ENCODE data around the gene ASTL. TPM values are rescaled to one million over a fixed set of nuclear protein-coding genes. Genes with fewer than 3 reads are reported as not detected.
A peak's percentile ranks its signal among the peaks of the same experiment; 100 is the strongest.

Gene ASTL
- total RNA-seq, 1 donor from 2014 or later, result not detected

DNA sequence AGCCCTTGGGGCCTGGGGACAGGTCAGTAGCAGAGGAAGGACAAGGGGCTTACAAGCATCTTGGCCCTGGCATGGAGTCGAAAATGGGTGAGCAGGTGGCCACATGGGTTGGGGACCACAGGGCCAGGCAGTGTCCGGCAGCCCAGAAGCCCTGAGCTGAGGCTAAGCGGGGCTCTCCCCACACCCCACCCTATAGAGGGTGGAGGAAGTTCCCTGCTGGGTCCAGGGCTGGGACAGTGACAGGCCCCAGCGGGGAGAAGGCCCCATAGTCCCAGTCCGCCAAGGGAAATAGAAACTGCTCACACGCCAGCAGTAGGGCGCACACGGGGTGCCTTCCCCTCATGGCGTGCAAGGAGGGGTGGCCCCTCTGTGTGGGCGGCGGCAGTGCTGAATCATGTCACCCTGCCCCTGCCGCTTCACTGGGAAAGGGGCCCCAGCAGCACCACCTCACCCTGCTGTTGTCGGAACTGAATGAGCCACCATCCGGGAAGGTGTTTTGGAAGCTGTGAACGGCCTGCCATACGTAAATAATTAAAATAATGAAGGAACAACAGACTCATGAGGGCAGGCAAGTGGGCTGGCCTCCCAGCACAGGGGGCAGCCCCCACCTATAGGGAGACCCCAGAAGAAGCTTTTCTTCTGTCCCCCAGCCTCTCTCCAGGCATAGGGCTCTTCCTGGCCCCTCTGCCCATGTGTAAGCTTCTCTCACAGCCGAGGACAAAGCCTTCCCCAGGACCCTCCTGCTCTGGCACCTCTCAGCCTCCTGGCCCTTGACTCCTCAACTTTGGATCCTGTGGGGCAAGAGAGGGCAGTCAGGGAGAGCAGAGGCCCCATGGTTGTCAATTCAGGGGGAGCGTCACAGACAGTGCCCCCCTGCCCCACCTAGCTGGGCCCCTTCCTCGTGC, 19.6 kb upstream of the ASTL start:
- Histone ChIP-seq H2AFZ (replicated peaks) (no peak overlapping the region), H3K4me3 (no peak overlapping the region), H4K20me1 (ENCODE audit: low read depth) (no peaks in the 10 kb centered on the region), H3F3A (ENCODE audit: low read depth) (no peaks in the 10 kb centered on the region), H3K79me2 (ENCODE audit: low read depth) (no peaks in the 10 kb centered on the region), H3K36me3 (no peaks in the 10 kb centered on the region), H3K27me3 (no peaks in the 10 kb centered on the region), H3K27ac (no peak overlapping the region), H3K9ac (no peak overlapping the region), H3K9me3 (ENCODE audit: low read depth) (no peaks in the 10 kb centered on the region), H3K4me2 (no peak overlapping the region), H3K4me1 (peaks cover 4% of the 10 kb centered on the region)
- DNase-seq (ENCODE audit: low spot score), result no peak
- Mint-ChIP-seq H3K27me3 (ENCODE audit: insufficient read depth, low read depth) (peaks cover 14% of the 10 kb centered on the region), H3K9me3 (peaks cover 2% of the 10 kb centered on the region), H3K36me3 (no peaks in the 10 kb centered on the region), H3K27ac (peak overlapping the region; percentile 29), H3K4me1 (peaks cover 18% of the 10 kb centered on the region), H3K4me3 (no peak overlapping the region)
- TF ChIP-seq EZH2phosphoT487 (IDR thresholded peaks at IDR 0.05), result no peak
- TF ChIP-seq, protein P1, sequence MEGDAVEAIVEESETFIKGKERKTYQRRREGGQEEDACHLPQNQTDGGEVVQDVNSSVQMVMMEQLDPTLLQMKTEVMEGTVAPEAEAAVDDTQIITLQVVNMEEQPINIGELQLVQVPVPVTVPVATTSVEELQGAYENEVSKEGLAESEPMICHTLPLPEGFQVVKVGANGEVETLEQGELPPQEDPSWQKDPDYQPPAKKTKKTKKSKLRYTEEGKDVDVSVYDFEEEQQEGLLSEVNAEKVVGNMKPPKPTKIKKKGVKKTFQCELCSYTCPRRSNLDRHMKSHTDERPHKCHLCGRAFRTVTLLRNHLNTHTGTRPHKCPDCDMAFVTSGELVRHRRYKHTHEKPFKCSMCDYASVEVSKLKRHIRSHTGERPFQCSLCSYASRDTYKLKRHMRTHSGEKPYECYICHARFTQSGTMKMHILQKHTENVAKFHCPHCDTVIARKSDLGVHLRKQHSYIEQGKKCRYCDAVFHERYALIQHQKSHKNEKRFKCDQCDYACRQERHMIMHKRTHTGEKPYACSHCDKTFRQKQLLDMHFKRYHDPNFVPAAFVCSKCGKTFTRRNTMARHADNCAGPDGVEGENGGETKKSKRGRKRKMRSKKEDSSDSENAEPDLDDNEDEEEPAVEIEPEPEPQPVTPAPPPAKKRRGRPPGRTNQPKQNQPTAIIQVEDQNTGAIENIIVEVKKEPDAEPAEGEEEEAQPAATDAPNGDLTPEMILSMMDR (IDR thresholded peaks at IDR 0.05), result no peak
- no peak for TF ChIP-seq EZH2 (IDR thresholded peaks at IDR 0.05)

DNA sequence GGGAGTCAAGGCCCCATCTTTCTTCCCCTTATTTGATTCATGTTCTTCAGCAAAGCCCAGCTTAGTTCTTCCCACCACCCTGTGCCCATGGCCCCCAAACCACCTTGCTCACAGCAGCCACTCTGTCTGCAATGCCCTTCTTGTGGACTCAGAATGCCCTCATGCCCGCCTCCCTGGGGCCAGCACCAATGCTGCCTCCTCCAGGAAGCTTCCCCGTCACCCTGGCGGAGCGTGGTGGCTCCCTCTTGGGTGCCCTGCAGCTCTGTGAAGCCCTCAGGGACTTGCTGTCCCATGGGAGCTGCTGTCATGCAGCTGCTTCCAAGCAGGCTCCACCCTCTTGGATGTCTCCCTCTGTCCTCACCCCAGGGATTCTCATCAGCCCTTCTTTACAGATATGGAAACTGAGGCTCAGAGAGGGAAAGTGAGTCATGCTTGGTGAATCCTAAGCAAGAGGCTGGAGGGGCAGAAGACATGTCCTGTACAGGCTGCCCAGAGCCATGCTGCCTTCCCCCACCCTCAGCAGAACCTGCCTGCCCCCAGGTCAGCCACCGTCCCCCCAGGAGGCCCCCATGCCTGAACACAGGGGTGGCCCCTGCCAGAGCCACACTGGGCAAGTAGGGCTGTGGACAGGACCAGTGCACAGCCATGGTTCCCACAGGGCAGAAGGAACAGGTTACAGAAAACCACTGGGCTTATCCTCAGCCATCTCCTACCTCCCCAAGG, 18.8 kb upstream of the ASTL start:
- Histone ChIP-seq H3K27me3 (no peaks in the 10 kb centered on the region), H3K27ac (no peak overlapping the region), H3F3A (ENCODE audit: low read depth) (peaks cover 1% of the 10 kb centered on the region), H3K4me3 (no peak overlapping the region), H2AFZ (replicated peaks) (no peak overlapping the region), H4K20me1 (ENCODE audit: low read depth) (no peaks in the 10 kb centered on the region), H3K79me2 (ENCODE audit: low read depth) (no peaks in the 10 kb centered on the region), H3K4me1 (peaks cover 12% of the 10 kb centered on the region), H3K9me3 (ENCODE audit: low read depth) (no peaks in the 10 kb centered on the region), H3K4me2 (no peak overlapping the region), H3K9ac (no peak overlapping the region), H3K36me3 (no peaks in the 10 kb centered on the region)
- Mint-ChIP-seq H3K27me3 (ENCODE audit: insufficient read depth, low read depth) (peaks cover 14% of the 10 kb centered on the region), H3K9me3 (peaks cover 2% of the 10 kb centered on the region), H3K4me3 (no peak overlapping the region), H3K4me1 (peaks cover 26% of the 10 kb centered on the region), H3K36me3 (no peaks in the 10 kb centered on the region), H3K27ac (peak overlapping the region; percentile 65)
- TF ChIP-seq EZH2 (IDR thresholded peaks at IDR 0.05), result no peak
- TF ChIP-seq, protein P1 (IDR thresholded peaks at IDR 0.05), result no peak
- DNase-seq (ENCODE audit: low spot score), result no peak

DNA sequence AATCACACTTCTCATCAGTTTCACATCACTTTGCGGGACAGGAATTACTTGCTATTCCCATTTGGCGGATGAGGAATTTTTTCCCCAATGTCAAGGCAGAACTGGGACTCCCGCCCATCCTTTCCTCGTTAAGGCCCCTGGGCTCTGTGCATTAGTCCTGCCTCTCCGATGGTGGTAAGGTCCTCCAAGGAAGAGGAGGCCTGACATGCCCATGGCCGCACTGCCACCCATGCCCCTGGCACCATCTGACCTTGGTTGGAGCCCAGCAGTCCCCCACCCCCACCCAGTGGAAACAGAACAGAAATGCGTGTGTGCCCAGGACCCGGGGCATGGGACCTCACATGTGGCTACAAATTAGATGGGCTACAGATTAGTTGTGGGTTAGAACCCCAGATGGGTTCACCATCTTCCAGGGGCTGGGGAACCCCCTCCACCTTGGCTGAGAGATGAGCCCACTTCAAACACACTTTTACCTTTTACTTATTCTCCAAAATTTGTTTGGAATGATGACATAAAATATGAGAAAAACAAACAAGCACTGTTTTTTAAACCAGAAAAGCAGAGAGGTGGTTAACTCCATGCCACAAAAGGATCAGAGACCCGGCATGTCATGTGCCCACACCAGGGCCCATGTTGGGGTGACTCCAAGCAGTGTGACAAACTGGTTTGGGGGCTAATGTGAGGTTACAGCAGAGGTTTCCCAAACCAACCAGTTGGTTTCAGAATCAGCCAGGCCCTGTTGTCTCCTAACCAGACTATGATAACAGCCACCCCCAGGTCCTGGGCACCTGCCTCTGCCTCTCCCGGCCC, 17.9 kb upstream of the ASTL start:
- Mint-ChIP-seq H3K4me1 (peaks cover 34% of the 10 kb centered on the region), H3K27ac (peak overlapping the region; percentile 78), H3K27me3 (ENCODE audit: insufficient read depth, low read depth) (peaks cover 14% of the 10 kb centered on the region), H3K4me3 (no peak overlapping the region), H3K36me3 (no peaks in the 10 kb centered on the region), H3K9me3 (peaks cover 2% of the 10 kb centered on the region)
- no peak overlapping the region for H3K9ac ChIP-seq
- no peak overlapping the region for H2AFZ ChIP-seq (replicated peaks)
- TF ChIP-seq EZH2 (IDR thresholded peaks at IDR 0.05) (no peak), EZH2phosphoT487 (IDR thresholded peaks at IDR 0.05) (no peak)
- TF ChIP-seq, protein P1 (IDR thresholded peaks at IDR 0.05), result no peak
- H3K9me3 ChIP-seq (ENCODE audit: low read depth), result no peaks in the 10 kb centered on the region
- no peak for DNase-seq (ENCODE audit: low spot score)
- H3K4me2 ChIP-seq, result no peak overlapping the region
- H3K27ac ChIP-seq, result no peak overlapping the region
- H3K27me3 ChIP-seq, result no peaks in the 10 kb centered on the region
- peaks cover 15% of the 10 kb centered on the region for H3K4me1 ChIP-seq
- no peak overlapping the region for H3K4me3 ChIP-seq
- peaks cover 6% of the 10 kb centered on the region for H3F3A ChIP-seq (ENCODE audit: low read depth)
- H3K36me3 ChIP-seq, result no peaks in the 10 kb centered on the region
- no peaks in the 10 kb centered on the region for H3K79me2 ChIP-seq (ENCODE audit: low read depth)
- no peaks in the 10 kb centered on the region for H4K20me1 ChIP-seq (ENCODE audit: low read depth)

Measured in neural progenitor cell (in vitro differentiated cells).